ENCODE results near the gene ASTN2.

ASTN2 gene

DNA sequence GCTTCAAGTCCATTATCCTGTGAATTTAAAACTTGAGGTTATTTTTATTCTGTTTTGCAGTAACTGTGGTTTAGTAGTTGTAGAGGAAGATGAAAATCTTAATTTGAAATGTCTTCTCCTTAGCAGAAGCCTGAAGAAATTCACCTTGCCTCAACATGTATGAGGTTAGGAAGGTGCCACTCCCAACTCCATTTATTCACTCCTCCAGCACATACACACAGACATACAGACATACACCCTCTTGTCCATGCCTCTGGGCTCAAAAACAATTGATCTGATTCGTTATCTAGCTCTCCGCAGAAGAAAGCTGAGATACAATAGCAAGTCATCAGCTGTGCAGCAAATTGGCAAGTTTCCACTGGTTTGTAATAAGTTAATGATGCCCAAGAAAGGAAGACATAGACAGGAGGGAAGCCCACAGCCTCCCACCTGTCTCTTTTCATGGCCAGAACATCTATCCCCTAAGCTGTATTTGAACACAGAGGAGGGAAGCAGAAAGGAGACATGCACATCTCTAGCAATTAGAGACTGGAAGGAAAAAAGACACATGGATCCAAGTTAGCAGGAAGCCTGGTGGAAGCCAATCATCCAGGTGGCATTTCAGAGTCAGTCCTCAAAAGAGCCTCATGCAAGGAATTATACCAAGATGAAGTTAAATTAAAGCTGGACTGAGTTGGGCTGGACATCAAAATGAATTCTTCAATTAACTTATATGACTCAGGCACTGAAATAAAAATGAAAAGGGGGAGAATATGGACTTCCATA, 257.9 kb downstream of the ASTN2 start:
- H3K4me1 ChIP-seq: no peaks in the 10 kb centered on the region
- DNase-seq: no peak
- no peaks in the 10 kb centered on the region for H3K27me3 ChIP-seq
- H3K36me3 ChIP-seq: no peaks in the 10 kb centered on the region
- H3K9me3 ChIP-seq: no peaks in the 10 kb centered on the region
- TF ChIP-seq CTCF (IDR thresholded peaks at IDR 0.05): no peak
- no peak overlapping the region for H3K4me3 ChIP-seq
- intact Hi-C loops (cut with DNase I; ENCODE audit: low total_unique reads): no loop called here
- no peak overlapping the region for H3K27ac ChIP-seq

DNA sequence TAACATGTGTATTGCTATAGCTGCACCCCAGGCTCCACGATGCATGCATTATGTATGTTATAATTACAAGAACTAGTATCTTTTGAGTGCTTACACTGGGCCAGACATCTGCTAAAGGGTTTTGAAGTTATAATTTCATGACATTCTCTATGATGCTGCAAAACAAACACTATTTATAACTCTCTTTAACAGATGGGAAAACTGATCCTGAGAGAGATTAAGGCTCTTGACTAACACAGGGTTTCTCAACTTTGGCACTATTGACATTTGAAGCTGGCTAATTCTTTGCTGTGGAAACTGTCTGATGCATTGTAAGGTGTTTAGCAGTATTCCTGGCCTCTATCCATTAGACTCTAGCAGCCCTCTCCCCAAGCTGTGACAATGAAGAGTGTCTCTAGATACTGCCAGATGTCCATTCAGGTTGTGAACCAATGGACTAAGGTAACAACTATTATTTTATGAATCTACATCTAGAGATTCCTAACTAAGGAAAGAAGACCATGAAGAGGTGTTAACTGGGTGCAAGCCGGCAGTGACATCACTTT, 258.6 kb downstream of the ASTN2 start:
- no peak for DNase-seq
- Histone ChIP-seq H3K36me3 (no peaks in the 10 kb centered on the region), H3K27ac (no peak overlapping the region), H3K27me3 (no peaks in the 10 kb centered on the region), H3K4me1 (no peaks in the 10 kb centered on the region), H3K4me3 (no peak overlapping the region), H3K9me3 (no peaks in the 10 kb centered on the region)
- no peak for TF ChIP-seq CTCF (IDR thresholded peaks at IDR 0.05)
- intact Hi-C loops (cut with DNase I; ENCODE audit: low total_unique reads): no loop called here

DNA sequence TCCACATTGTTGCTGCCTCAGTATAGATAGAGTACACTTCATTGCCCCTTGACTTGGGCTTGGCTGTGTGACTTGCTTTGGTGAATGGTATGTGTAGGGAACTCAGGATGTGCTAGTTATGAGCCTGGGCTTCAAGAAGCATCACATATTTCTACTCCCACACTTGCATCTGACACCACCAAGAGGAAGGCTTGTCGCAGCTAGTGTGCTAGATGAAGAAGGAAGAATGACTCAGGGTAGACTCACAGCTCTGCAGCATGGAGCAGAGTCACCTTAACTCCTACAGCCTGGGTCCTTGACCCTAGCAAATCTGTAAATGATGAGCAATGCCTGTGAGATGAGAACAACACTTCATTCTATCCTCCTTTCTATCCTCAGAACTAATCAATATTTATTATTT, 261.8 kb downstream of the ASTN2 start:
- DNase-seq: no peak
- Histone ChIP-seq H3K4me1 (no peaks in the 10 kb centered on the region), H3K4me3 (no peak overlapping the region), H3K27me3 (no peaks in the 10 kb centered on the region), H3K36me3 (no peaks in the 10 kb centered on the region), H3K9me3 (no peaks in the 10 kb centered on the region), H3K27ac (no peak overlapping the region)
- intact Hi-C loops (cut with DNase I; ENCODE audit: low total_unique reads): no loop called here
- TF ChIP-seq CTCF (IDR thresholded peaks at IDR 0.05): no peak

DNA sequence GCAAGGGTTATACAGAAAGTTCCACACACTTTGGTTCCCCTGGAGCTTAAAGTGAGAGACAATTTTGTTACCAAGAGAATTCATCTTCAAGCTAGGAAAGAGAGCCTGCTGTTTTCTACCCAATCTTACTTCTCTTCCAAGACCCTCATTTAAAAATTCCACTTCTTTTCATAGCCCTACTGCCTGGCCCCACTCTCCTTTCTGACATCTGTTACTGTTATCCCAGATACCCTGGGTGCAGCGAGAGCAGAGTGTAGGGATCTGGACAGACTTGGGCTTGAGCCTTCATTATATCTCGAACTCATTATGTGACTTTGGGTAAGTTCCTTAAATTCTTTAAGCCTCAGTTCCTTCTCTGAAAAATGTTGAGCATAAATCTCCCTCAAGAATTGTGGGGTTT, 263.1 kb downstream of the ASTN2 start:
- Histone ChIP-seq H3K27me3 (no peaks in the 10 kb centered on the region), H3K4me3 (no peak overlapping the region), H3K4me1 (no peaks in the 10 kb centered on the region), H3K27ac (no peak overlapping the region), H3K36me3 (no peaks in the 10 kb centered on the region), H3K9me3 (no peaks in the 10 kb centered on the region)
- no peak for DNase-seq
- intact Hi-C loops (cut with DNase I; ENCODE audit: low total_unique reads): no loop called here
- no peak for TF ChIP-seq CTCF (IDR thresholded peaks at IDR 0.05)

DNA sequence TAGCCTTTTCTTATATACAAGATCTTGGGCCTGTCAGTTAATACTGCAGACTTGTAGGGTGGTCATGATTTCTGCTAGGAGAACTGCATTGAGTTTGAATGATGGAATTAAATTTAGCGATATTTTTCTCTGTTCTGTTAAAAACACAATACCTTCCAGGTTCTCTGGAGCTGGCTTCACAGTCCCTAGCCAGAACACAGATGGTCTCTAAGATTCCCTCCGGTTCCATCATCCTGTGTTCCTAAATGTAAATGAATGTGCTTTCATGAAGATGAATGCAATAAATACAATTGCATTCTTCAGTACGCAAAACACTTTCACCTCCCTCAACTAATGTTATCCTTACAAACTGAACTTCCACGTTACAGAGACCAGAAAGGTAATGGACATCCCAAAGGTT, 264.9 kb downstream of the ASTN2 start:
- no peak for TF ChIP-seq CTCF (IDR thresholded peaks at IDR 0.05)
- DNase-seq: no peak
- H3K27me3 ChIP-seq: no peaks in the 10 kb centered on the region
- no peaks in the 10 kb centered on the region for H3K9me3 ChIP-seq
- intact Hi-C loops (cut with DNase I; ENCODE audit: low total_unique reads): no loop called here
- no peaks in the 10 kb centered on the region for H3K36me3 ChIP-seq
- no peak overlapping the region for H3K4me3 ChIP-seq
- no peak overlapping the region for H3K27ac ChIP-seq
- no peaks in the 10 kb centered on the region for H3K4me1 ChIP-seq
